Retina (tissue), 1 donor: ENCODE measurements around the gene IRX2.
A peak's percentile ranks its signal among the peaks of the same experiment; 100 is the strongest.

ENCODE experiments used
- DNase-seq: peaks from one replicate; pipeline ENCODE4 v3.0.0-alpha.2; 2016

IRX2 gene

DNA sequence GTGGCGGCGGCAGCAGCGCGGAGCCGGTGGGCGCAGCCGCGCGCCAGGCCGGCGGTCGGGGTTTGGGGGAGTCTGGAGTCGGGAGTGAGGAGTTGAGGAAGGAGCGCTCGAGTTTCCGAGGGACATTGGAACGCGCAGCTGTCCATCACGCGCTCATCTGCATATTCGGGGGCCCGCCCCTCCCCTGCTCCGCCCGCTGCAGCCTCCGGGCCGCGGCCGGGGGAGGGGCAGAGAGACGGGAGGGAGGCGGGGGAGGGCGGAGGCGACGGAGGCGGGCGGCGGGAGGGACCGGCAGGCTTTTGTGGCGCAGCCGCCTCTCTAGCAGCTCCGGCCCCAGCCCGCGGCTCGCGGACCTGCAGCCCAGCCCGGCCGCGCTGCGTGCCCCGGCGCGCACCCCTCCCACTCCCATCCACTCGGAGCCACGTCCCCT is at the start of gene IRX2:
Gene IRX2, minus strand, starts transcription at position 86 of the 430 bp plus-strand sequence. CDS start 264 bp downstream, outside the sequence.
- peak; percentile 81 for DNase-seq

DNA sequence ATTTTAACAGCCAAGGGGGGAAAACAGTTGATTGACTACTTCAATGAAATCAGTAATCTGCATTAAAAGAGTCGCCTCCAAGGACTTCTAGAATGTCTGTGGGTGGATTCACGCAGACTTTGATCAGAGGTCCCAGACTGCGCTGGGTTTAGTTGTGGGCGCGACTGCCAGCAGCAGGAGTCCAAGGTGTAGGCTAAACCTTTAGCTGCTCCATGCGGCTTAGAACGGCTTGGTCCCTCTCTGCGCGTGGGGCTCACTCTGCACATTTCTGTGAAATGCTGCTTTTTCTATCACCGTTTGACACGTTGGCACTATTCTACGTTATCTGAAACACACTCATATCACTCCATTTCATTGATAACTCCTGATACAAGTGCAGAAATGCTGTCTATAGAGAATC is 48.6 kb upstream of the IRX2 start:
- DNase-seq: no peak

DNA sequence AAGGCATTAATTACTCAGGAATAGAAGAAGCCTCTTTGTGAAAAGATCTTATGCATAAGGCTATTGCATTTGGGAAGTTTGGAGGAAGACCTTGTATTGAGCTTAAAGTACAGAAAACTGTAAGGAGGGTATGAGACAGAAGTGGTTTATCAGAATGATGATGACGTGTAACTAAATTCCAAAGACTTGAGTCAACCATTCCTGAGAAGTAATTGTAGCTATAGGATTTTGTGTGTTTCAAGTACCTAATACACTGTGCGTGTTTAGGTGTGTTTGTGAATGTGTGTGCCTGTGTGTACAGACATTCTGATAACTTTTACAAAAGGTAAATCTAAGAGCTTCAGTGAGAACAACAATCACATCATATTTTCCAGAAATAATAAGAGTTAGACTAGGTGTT is 46.5 kb upstream of the IRX2 start:
- DNase-seq: no peak

DNA sequence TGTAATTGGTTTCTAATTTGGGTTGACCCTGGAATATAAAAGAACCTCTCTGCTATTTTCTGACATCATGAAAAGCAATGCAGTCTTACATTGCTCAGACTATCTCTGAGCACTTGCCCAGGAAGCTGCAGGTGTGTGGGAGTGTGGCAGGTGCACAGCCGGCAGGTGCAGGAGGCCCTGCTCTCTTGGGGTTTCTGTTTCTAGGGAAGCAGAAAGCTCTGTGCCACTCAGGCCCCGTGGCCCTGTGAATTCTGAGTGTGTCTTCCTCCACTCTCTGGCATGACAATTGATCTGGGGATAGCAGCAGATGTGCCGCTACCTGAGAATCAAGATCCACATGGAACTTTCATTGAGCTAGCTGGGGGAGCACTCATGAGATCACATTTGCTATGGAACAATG is 45.7 kb upstream of the IRX2 start:
- no peak for DNase-seq

DNA sequence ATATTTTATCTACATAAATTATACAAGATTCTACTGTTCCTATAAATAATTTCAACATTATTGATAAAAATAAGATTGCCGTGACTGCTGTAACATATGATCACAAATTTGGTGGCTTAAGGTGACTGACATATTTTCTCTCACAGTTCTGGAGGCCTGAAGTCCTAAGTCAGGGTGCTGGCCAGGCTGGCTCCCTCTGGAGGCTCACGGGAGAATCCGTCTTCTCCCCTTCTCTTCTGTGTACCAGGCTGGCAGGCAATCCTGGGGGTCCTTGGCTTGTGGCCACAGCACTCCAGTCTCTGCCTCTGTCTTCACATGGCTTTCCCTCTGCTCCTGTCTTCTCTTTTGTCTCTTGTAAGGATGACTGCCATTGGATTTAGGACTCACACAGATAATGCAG is 31.7 kb upstream of the IRX2 start:
- no peak for DNase-seq

DNA sequence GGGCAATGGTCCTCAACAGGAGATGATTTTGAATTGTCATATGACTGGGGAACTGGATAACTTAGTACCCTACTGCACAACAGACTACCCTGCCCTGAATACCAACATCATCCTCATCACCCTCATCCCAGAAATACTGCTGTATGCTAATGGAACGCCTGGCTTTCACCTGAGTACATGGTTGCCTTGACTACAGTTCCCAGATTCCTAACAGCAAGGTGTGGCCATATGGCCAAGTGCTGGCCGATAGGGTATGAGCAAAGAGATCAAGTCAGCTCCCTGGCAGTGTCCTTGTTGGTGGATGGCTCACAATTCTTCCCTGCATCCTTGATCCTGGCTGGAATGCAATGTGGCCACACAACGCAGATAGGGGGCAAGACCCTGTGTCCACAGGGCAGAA is 31.2 kb upstream of the IRX2 start:
- no peak for DNase-seq

DNA sequence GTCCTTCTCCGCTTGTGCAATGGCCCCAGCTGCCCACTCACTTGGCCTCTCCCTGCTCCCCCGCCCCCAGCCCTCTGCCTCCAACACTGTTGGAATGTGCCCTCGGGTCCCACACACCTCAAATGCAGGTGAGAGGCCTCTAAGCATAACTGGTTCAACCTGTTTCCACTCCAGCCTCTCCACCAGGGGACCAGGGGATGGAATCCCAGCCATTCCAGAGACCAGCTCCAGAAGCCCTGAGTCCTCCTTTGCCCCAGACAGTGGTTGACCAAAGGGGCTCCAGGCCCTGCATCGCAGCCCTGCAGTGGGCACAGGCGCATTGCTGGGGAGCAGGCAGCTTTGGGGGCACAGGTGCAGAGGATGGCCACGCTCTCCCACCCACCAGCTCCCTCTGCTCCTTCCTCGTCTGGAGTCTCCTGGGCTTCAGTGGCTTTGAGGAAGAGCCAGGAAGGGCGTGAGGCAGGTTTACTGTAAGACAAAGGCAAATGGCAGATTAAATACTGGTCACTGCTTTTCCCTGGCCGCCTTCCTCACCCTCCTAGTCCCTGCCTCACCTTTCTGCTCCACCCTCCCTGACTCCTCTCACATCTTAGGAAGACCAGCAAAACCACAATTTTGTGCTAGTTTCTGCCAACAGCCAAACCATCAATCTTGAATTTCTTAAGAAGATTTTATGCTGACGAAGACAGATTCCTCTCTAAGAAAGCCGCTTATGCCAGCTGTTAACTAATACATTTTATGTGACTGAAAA is 29.1 kb upstream of the IRX2 start:
- no peak for DNase-seq

DNA sequence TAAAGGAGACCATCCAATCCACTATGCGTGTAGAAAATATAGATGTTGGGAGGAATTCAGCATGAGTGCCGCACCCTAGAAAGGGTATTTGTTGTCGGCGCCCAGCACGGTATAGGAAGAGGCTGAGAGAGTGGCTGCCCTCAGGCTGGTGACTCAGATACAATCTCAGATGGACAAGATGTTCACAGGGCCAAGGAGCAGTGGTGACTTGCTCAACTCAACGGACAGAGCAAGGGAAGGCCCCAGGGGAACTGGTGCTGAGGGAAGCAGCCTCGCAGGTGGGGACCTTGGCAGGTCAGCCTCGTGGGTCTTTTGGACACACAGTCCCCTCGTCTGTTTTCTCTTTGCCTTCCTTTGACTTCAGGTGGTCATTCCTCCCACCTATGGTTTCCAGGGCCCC is 28.0 kb upstream of the IRX2 start:
- DNase-seq: no peak

DNA sequence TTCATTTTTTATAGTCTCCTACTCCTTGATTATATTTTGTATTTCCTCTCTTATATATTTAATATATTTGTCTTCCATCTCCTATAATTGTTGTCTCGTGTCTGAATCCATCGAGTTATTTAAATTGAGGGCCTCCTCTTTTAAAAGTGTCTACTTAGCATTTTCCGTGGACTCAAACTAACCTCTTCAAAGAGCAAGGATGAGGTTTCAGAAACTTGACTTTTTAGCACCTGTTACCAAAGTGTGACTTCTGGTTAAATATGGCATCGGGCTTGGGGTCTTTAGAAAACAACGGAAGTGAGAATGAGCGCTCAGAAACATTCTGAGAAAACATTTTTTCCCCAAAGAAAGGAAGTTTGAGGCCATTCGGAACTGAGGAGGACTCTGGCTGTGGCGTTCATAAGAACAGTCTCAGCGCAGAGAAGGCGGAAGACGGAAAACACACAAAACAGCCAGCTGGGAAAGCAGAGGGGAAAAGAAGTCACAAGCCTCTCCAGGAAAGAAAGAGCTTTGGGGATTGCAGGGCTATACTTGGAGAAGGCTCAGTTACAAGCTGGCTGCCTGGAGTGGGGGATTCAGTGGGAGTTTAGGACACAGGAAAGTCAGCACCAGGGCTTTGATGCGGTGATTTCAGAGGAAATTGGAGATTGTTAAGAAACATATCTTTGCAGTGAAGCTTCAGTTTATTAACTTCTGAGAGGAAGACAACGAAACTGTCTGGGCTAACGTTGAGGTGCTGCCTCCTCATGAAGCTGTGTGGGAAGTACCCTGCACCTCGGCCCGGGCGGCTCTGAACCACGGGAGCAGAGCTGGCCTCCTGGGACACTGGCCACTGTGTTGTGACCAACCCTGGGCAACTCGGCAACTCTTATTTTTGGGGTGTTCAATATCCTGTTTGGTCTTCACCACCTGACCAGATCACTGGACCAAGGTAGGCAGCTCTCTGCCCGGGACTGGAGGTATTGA is 25.1 kb upstream of the IRX2 start:
- no peak for DNase-seq

DNA sequence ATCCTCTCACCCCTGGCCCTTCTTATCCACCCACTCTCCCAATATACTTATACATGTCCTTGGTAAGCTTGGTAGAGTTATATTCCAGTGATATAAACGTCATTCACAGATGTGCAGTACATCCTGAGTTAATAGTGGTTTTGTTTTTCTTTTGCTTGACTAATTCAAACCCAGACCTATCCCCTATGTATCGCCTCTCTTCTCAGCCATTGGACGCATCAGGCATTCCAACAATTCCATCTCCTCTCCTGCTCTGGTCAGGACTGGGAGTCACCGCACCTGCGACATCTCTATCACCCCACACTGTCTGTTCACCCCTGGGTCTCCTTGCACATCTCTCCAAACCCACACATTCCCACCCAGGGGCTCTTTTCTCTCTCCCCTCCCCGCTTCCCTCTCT is 21.9 kb upstream of the IRX2 start:
- DNase-seq: no peak

DNA sequence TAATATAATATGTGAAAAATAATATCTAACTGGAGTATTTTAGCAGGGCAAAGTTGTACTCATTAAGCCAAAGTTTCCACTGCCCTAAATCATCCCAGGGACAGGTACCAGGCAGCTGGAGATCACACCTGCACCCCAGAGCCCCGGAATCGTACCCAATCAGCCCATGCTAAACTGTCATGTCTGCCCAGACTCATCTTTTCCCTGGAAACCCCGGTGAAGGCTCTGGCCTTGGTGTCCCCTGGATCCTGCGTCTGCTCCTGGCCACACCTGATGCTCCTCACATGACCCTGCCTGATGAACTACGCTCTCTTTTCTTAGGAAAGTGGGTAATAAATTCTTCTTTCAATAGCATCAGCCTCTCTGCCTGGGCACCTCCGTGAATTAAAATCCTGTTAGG is 15.6 kb upstream of the IRX2 start:
- DNase-seq: no peak

DNA sequence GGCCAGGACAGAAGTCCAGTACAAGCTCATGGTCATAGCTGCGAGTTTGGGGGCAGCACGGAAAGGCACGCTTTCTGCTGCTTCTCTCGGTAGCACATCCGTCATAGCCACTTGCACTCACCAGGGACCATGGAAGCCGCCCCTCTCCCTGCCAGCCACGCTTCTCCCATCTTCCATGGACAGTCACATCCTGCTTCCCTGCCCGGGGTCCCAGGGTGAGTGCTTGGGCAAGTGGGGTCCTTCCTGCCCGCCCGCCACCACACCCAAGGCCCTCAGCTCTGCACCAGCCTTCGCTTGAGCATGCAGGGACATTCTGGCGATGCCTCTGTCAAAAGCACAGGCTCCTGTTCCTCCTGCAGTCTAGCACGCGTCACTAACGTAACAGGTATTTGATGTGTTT is 13.1 kb upstream of the IRX2 start:
- no peak for DNase-seq

DNA sequence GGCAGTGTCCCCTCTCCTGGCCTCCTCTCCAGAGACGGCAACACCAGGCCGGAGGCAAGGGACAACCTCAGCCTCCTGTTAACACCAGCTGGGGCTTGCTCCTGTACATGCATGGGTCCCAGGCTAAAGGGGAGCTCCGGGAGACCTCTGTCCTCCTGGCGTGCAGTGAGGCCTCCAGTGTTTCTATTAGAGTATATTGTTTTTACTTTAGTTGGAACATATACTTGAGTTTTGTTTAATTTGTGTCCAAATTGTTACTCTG is 12.0 kb upstream of the IRX2 start:
- DNase-seq: no peak

DNA sequence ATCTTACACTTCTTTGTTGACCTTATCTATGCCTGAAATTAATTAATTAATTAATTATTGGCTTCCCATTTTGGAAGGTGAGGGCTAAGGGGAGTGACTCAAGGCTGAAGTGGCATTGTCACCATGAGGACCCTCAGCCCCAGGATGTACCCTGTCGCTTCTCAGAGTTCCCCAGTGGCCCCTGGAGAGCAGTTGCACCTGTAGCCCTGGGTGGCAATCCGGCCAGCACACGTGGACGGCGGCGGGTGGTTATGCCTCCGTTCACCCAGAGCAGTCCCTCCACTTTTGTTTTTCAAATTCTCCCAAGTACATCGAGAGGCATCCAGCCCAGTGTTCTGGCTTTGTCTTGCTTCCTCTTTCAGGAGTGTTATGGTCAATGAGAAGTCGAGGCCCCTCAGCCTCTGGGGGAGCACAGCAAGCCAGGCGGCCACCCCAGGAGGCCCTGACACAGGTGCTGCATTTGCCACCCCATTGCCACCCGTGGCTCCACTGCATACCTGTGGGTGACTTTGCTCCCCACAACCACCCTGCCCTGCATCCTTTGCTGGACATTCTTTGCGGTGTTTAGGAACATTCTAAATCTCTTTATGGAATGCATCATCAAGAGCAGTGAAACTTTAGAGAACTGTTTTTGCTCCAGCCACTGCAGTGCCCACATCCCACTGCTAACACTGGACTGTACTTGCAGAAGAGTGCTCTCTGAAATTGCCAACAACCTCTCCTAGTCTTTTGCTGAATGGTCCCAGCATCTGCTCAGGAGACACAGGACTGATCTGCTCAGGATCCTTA is 11.5 kb upstream of the IRX2 start:
- no peak for DNase-seq

DNA sequence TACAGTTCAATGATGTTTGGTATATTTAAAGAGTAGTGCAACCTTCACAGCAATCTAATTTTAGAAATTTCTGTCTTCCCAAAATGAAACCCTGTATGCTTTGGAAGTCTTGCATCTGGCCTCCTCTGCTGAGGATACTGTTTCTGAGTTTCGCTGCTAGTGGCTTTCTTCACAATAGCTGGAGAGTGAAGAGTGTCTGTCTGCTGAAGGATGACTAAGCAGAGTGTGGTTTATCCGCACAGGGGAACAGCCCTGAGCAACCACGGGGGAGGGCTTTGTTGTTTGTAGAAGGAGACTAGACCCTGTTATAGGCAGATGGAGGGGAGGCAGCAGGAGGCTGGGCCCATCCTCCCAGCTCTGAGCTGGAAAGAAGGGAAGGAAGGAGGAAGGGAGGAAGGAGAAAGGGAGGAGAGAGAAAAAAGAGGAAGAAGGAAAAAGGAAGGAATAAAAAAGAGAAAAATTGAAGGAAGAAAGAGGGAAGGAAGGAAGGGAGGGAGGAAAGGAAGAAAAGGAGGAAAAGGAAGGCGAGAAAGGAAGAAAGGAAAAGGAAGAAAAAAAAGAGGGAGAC is 10.5 kb upstream of the IRX2 start:
- DNase-seq: no peak

DNA sequence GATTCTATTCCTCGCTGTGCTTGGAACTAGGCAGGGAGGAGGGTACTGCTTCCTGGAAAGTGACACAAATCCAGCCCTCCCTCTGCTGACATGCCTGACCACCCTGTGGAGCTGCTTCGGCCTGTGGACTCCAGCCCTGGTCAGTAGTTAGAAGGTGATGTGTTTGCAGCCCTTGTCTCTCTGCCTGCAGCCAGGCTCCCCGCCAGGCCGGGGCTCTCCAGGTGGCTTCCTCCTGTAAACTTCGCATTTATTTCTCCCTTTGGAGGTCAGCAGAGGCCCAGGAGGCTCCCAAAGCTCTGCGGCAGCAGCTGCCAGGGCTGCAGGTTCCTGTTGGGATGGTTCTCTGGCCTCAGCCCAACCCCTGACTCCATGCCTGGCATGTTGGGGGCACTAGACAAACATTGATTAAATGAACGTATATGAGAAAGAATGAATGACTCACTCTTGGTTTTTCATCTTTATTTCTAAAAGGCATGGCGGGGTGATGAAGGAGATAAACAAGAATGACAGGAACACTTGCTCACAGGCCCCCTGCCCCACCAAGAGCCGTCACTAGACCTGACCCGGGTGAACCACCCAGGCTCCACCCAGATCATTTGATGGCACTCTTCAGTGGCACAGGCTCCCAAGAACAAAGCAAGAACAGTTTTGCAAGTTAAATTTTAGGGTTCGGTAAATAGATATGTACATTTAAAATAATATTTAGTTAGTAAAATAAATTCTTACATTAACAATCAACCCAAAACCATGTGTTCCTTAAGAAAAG is 8.4 kb upstream of the IRX2 start:
- no peak for DNase-seq

DNA sequence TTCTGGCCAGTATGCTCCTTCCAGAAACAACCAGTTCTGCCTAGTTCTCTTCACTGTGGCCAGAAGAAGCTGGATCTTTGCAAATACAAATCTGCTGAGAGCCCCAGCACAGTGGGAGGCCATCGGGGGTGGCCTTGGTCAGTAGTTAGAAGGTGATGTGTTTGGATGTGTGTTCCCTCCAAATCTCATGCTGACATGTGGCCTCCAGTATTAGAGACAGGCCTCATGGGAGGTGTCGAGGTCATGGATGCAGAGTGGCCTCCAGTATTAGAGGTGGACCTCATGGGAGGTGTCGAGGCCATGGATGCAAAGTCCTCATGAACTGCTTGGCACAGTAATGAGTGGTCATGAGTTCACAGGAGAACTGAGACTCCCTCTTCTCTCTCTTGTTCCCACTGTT is 7.6 kb upstream of the IRX2 start:
- no peak for DNase-seq

DNA sequence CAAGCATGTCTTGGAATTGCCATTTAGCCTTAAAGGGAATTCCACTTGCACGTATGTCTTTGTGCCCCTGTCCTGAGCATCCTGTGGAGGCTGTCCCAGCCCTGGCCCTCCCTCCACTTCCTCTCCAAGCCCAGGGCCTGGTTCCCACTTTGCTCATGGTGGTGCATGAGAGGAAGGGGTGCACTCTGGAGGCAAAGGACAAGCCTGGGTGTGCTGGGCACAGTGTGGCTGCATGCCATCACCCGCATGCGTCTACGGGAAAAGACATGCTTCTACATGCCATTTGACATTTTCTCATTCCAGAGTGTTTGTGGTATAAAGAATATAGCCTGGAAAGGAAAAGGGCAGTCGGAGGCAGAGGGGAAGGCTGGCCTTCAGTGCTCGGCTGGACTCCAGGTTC is 7.2 kb upstream of the IRX2 start:
- no peak for DNase-seq

DNA sequence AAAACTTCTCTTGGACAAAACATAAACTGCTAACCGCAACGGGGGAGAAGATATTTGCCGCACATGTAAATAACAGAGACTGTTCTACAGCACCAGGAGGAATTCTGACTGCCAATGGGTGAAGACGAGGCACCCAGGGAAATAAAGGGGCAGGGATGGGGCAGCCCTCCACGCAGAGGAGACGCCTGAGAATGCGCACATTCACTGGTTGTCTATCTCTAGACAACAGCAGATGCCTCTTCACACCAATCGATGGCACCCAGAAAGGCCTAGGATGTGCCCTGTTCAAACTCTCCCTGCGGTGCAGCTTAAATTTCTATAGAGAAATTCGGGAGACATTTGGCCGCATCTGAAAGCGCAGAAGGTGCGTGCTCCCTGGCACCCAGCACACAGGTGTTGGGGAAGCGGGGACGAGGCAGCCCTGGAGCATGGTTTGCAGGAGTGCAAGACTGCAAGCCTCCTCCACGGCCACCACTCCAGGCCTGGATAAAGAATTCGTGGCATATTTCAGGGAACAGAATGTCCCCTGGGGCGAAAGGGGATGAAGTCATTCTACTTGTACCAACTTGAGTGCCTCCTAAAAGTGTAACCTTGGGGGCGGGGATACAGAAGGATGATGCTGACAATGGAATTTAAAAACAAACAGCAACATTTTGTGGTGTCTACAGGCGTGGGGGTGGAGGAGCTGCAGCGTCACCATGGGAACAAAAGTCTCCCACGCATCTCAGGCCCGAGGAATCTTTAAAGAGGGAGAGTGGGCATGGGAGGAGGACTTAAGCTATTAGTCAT is 6.3 kb upstream of the IRX2 start:
- peak; percentile 50 for DNase-seq

DNA sequence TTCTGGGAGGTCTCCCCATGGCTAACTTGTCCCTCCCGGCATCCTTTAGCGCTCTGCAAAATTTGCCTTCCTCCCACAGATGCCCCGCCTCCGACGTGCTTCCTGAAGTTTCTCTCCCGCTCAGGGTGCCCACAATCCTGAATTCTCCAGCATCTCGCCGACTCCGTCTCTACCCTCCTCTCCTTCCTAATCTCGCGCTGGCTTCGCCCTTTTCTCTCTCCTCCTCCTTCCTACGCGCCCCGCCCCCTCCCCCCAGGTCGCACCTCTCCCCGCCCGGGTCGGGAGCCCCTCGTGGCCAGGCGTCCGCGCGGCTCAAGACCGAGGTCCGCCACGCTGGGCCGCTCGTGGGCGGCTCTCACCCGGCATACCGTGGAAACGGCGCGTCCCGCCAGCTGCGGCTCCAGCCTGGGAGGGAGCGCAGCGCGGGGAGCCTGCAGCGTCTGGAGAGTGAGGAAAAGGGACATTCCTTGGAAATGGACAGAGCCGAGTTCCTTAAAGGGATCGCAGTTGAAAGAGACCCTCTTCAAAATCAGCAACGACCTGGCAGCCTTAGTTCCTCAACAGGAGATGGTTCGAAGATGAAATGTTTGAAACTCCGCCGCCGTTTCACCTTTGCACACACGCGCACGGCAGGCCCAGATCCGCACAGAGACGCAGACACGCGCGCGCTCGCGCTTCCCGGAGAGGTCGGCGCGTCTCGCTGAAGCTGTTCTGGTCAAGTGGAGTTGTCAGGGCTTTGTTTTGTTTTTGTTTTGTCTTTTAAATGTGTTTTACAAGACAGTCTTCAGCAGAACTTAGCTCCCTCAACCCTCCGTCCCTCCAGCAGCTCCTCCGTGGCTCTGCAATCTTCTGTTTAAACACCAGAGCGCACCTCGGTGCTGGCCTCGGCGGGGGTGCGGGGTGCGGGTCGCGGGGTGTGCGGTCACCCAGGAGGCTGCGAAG is 5.0 kb upstream of the IRX2 start:
- peak; percentile 83 for DNase-seq
